NCI-H345 treated with DMSO at 0.1 percent for 48 hours (cell line): Measurements from ENCODE around the gene C6orf136.

Experiments
- DNase-seq: peaks from one replicate; lab custom pipeline; 2025; ENCODE audit not compliant: unreplicated experiment; lab: John Stamatoyannopoulos, UW

C6orf136 gene, protein sequence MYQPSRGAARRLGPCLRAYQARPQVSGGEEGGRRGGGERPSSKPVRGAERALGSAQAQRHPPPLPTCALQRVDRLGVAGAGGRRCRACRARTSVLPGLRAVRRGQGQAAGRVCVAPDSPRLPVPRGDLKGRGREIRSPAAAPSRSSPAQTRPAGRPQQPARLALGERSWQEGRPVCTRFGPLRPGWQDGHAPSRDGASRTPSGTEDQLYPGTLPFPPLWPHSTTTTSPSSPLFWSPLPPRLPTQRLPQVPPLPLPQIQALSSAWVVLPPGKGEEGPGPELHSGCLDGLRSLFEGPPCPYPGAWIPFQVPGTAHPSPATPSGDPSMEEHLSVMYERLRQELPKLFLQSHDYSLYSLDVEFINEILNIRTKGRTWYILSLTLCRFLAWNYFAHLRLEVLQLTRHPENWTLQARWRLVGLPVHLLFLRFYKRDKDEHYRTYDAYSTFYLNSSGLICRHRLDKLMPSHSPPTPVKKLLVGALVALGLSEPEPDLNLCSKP

DNA sequence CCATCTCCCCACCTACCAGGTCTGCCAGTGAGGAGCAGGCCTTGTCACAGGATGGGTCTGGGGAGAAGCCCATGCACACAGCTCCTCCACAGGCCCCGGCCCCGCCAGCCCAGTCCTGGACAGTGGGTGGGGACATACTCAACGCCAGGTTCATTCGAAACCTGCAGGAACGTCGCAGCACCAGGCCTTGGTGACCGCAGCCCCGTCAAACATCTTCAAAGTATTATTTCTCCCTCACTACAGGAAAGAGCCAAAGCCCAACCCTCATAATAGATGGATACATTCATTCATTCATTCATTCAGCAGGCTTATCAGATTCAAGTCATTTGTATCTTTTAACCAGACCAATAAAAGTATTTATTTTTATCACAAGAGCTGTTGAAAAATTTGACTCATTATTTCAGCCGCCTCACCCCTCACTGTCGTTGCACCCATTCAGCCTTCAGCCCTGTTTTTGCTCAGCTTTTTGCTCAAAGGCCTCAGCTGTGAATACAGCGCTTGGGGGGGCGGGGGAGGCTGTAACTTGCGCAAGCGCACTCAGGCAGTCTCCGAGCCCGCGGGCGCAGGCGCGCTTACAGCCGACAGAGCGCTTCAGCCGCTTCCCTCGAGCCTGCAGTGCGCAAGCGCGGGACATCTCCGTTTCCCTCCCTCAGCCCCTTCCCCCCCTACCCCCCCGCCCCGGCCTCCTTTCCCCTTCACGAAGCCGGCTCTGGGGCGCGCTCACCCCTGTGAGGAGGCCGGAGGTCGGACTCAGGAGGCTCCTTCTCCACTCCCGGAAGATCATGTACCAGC, at the start of gene C6orf136:
C6orf136 (plus strand) TSS at position 684 of the 792 bp plus-strand sequence; CDS start at position 783, 99 bp downstream.
- DNase-seq = peak; percentile 94

DNA sequence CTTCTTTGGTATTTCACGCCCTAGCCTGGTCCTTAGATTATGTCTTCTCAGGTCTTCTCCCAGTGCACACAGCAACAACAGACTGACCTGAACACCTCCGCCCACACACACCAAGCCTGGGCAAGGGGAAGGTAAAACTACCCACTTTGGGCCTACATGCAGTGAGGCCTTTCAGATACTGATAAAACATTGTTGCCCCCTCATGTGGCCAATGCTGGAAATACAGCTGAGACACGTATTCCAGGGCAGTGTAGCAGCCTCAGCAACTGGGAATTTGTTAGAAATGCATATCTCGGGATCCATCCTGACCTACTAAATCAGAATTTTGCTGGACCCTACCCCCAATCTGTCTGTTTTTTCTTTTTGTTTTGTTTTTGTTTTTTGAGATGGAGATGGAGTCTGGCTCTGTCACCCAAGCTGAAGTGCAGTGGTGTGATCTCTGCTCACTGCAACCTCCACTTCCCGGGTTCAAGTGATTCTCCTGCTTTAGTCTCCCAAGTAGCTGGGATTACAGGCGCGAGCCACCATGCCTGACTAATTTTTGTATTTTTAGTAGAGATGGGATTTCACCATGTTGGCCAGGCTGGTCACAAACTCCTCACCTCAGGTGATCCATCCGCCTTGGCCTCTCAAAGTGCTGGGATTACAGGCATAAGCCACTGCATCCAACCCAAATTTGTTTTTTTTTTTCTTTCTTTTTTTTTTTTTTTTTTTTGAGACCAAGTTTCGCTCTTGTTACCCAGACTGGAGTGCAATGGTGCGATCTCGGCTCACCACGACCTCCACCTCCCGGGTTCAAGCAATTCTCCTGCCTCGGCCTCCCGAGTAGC, 49.4 kb upstream of the C6orf136 start:
- DNase-seq = peak; percentile 59

DNA sequence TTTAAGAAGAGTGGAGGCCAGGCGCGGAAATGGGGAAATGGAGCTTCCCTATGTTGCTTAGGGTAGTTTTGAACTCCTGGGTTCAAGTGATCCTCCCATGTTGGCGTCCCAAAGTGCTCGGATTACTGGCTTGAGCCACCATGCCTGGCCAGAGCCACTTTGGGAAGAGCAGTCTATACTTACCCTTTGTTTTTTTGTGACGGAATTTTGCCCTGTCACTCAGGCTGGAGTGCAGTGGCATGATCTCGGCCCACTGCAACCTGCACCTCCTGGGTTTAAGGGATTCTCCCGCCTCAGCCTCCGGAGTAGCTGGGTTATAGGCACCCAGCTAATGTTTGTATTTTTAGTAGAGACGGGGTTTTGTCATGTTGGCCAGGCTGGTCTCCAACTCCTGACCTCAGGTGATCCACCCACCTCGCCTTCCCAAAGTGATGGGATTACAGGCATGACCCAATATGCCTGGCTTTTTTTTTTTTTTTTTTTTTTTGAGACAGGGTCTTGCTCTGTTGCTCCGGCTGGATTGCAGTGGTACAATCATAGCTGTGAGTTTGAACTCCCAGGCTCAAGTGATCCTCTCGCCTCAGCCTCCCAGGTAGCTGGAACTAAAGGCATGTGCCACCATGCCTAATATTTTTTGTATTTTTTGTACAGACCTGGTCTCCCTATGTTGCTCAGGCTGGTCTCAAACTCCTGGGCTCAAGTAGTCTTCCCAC, 47.9 kb upstream of the C6orf136 start:
- DNase-seq = no peak

DNA sequence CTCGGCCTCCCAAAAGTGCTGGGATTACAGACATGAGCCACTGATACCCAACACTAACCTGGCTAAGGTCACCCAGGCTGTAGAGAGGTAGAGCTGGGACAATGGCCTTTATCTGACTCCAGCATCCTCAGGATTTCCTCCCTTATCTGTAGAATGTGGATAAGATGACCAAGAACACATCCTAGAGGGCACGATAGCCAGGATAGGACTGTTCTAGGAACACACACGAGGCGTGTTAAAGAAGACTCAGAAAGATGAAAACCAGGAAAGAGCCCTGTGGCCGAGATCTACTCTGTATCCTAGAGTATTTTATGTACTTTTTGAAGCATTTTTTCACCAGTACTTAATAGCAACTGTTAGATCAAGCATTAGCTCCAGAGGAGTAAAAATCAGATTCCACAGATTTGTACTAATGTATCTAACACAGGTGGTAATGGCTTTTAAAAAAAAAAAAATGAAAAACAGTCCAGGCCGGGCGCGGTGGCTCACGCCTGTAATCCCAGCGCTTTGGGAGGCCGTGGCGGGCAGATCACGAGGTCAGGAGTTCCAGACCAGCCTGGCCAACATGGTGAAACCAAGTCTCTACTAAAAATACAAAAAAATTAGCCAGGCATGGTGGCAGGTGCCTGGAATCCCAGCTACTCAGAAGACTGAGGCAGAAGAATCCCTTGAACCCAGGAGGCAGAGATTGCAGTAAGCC, 47.2 kb upstream of the C6orf136 start:
- DNase-seq = no peak

DNA sequence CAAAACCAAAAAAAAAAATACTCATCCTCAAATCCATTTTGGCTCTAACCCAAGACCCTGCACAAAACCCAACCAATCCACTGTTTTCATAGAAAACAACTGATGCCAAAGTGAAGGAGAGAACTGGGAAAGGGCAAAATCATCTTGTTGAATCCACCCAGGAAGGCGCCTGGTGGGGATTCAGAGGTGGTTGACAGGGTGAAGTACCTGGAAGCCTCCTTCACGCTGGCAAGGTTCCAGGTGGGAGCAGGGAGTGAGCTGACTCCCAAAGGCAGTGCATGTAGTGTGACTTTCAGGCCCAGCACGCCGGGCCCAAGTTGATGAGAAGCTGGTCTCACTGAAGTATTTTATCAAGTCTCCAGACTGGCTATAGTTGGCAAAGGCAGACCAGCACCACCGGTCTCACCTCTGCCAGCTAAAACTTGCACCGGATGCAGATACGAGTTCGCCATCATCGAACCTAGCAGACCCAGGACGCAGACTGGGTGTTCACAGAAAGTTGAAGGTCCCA, 46.4 kb upstream of the C6orf136 start:
- DNase-seq = no peak

DNA sequence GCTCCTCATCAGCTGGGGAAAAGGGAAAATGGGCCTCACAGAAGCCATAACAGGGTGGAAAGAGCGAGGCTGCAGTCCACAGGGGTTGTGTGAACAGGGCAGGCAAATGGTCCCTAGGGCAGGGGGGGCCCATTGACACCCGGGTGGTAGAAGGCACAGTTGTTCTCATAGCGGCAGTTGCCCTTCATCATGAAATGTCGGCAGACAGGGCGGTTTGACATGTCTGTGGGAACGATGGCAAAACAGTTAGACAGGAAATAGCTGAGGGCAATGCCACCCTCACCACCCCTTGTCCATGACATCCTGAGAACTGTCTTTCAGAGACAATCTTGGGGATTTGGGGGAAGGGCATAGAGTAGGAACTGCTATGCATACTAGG, 45.5 kb upstream of the C6orf136 start:
- DNase-seq = no peak

DNA sequence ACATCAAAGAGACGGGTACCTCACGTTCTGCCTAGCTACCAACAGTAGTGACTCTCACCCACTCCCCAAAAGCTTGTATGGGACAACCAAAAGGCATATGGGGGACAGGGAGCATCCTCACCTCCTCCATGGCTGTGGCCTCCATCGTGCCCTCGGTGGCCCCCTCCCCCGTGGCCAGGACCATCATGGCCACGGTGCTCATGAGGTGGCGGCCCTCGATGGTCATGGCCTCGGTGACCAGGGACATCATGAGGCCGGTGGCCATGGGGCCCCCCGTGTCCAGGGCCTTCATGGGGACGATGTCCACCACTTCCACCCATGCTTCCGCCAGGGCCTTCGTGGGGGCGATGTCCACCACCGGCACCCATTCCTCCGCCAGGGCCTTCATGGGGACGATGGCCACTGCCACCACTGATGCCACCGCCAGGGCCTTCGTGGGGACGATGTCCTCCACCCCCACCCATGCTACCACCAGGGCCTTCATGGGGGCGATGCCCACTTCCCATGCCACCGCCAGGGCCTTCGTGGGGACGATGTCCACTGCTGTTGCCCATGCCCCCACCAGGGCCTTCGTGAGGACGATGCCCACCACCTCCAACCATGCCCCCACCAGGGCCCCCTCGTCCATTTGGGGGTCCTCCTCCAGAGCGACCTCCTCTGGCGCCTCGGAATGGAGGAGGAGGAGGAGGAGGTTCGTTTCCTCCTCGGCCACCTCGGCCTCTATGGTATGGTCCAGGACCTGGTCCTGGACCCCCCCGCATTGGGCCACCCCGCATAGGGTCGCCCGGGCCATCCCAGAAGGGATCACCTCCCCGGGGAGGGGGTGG, 44.9 kb upstream of the C6orf136 start:
- no peak for DNase-seq

DNA sequence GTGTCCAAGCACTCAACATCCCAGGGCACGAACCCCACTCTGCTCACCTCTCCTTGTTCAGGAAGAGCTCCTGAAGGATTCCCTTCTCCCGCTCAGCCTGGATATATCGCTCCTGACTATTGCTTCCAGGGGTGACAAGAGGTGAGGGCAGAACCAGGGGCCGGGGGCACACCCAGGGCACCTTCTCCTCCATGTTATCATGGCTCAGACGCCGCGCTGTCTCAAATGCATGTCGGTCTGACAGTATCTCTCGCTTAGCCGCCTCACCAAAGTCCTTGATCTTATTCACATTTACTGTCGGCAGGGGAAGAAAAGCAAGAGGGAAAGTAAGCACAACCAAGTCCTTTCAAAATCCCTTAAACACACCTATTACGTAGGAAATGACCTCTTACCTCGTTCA, 43.0 kb upstream of the C6orf136 start:
- DNase-seq = no peak

DNA sequence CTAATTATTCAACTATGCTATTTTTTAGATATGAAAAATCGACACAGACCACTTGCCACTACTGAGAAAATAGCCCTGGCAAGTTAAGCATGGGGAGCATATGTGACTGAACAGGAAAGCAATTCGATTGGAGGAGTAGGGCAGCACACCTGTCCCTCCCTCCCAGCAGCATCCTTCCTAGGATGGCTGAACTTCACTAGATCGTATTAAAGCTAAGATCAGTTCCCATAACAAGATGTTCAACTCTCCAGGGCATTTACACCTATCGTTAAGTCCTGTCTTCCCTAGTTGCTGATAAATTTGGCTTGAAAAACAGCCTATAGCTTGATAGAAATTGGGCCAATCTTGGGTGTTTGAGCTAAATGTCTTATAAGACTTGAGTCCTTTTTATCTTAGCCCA, 36.9 kb upstream of the C6orf136 start:
- no peak for DNase-seq

DNA sequence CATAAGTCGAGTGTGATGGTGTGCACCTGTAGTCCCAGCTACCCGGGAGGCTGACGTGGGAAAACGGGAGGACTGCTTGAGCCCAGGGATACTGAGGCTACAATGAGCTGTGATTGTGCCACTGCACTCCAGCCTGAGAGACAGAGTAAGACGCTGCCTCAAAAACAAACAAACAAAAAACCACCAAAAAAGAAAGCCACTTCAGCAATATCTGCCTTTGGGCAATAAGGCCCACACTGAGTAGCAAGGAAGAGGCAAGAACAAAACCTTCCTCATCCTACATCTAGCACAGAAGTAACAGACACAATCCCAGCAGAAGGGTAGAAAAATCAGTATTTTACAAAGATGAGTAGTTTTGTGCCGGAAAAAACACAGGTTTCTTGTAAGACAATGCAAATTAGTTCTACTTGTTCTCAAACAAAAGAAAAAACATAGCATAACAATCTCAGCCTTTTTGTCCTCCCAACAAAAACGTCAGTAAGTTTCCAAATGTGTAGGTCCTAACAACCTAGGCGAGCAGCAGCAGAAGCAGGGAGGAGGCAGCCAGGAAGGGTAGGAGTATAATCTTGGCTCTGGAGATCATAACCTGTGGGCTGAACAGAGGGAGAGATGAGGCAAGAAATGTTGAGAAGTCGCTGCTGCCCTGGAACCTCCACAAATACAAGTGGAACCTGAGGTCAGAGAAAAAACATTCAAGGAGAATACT, 35.6 kb upstream of the C6orf136 start:
- no peak for DNase-seq

DNA sequence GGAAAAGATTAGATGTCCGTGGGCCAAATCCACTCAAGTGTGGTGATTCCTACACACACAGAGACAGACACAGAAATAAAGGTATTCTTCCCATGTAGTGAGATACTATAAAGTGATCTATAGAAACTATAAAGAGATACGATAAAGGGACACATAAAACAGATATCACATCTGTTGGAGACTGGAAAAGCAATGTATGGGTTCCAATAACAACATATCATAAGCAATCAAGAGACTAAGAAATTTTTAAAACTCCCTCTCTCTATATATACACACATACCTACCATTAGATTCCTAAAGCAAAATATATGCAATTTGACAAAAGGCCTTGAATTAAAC, 35.1 kb upstream of the C6orf136 start:
- DNase-seq = no peak

DNA sequence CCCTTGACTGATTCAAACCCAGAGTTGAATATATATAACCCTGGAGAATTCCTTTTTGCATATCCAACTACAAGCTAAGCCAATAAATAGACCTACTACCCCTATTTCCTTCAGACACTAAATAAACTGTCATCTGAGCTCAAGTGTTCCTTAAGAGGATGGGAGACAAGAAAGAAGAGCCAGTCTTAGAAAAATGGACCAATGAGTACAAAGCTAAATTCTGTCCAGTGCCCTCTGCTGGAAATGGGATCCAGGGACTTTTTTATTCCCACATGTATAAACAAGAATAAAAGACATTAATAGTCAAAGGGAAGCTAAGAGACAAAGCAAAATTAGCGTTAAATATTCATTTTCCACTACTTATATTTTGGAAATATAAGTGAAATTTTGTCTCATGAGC, 34.7 kb upstream of the C6orf136 start:
- DNase-seq = no peak

DNA sequence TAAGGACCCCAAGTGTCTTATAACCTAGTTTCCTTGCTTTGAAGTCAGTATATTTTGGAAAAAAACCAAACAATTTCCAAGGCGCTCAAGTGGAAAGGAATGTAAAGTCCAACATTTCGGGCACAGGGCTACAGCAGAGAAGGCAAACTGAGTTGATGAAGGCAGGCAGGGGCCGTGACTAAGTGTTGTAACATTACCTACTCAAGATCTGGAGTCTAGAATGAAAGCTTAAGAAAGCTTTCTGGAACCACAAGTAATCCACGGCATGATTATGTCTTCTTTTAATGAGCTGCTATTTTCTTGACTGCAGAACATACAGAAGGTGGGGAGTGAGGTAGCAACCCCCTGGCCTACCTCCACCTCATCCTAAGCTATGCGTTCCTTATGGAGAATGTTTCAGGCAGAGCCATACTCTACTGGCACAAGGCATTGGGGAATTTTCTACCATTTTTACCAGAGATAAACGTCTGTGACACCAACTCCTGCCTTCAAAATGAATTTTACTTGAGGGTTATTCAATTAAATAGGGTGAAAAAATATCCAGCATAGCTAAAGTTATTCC, 34.2 kb upstream of the C6orf136 start:
- no peak for DNase-seq

DNA sequence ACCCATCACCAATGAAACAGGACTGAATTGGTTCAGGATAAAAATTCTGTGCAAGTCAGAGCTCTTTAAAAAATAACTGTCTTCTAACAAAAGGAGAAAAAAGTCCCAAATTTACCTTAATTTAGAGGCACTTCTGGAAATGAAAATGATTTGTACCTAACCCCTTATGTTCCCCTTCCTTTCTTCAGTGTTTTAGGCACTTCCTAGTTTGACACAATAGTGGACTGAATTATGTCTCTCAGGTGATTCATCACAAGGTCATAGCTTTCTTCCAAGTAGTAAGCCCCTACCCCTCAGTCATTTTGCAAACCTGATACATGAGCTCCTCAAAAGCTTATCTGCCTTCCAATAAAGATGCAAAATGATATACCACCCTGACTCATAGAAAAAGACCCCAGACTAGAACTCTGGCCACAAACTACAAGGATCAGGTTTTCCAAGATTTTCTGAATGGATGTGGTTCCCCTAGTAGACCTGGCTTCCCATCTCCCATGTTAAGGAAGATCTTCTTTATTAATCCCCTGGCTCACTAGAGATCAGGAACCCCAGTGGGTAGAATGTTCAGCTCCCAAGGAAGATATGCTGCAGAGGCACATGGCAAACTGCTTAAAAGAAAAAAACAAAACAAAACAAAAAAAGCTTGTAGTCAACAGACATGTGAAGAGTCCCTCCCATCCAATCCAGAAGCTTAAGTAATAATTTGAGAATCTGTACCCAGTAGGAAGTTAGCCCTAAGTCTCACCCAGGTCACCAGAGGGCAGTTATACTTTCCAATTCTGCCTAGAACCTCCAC, 33.5 kb upstream of the C6orf136 start:
- DNase-seq = no peak

DNA sequence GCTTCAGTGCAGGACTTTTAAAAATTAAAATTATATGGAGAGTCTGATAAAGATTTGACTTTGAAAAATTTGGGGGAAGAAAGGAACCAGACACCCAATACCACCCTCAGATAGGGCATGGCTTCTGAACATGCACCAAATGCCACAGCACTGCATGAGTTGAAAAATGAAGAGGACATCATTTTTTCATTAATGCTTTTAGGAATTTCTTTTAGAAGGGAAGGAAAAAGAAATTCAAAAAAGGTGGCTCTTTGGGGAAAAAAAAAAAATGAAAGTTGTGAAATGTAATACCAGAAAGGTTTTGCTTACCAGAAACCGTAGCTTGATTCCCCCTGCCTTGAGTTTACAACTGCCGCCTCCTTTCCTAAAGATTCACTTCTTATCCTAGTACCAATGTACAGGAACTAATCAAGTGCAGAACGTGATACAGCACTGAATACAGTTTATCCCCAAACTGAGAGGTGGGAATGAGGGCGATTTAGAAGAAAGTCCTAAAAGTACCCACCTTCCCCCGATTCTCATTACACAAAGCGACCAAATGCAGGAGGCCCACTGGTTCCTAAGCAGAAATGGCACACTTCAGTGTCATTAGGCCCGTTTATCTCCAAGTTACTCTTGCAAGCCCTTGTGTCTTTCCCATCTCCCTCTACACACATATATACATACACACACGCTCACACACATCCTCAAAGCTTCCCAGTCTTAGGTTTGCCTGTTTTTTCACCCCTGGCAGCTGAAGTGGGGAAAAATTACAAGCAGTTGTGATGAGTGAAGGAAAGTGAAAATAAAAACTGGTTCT, 32.7 kb upstream of the C6orf136 start:
- no peak for DNase-seq

DNA sequence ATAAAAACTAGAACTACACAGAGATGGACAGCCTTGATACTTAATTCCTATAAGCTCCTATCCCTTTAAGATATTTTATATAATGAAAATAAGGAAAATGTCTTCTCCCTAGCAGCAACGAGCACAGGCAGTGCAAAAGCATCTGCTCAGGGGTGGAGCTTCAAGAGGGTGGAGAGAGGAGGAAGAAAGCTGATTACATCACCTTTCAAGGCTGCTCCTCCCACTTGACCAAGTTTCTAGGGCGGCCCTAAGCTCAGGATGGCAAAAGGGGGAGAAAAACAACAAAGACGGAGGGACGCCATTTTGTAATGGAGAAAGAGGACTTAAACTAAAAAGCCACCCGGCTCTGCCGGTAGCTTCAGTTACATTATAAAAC, 32.1 kb upstream of the C6orf136 start:
- DNase-seq = peak; percentile 91
